Lung (tissue), 12 donors: ENCODE measurements around the gene WNT11. TPM values are rescaled to one million over a fixed set of nuclear protein-coding genes. Genes with fewer than 3 reads are reported as not detected.

ENCODE experiments used
- ATAC-seq: fragments of 200-7000 bp; cut with Tn5 transposase; one replicate; pipeline ENCODE4 v1.9.1; 2020; ENCODE audit warnings: moderate number of reproducible peaks; ENCODE audit not compliant: insufficient read depth, low FRiP score
- DNase-seq, 3 donors: peaks; one replicate each; pipeline ENCODE4 v3.0.0-alpha.2; 2013 to 2017
- H3K27ac ChIP-seq, 2 donors: one replicate each; pipeline ENCODE4 v1.5.1; 2013; ENCODE audit warnings: mild to moderate bottlenecking in 2 of 2, moderate library complexity in 2 of 2, control low read depth in 1 of 2, inconsistent platforms in 1 of 2, low read depth in 1 of 2, low read length in 1 of 2
- H3K27me3 ChIP-seq, 3 donors: one replicate each; pipeline ENCODE4 v1.5.1; 2013; ENCODE audit warnings: low read length in 2 of 3; ENCODE audit not compliant: control insufficient read depth in 3 of 3, insufficient read depth in 3 of 3
- H3K36me3 ChIP-seq, 4 donors: one replicate each; pipeline ENCODE4 v1.5.1; 2013; ENCODE audit warnings: low read length in 4 of 4, mild to moderate bottlenecking in 1 of 4, moderate library complexity in 1 of 4; ENCODE audit not compliant: control insufficient read depth in 4 of 4, insufficient read depth in 4 of 4
- H3K4me1 ChIP-seq, 5 donors: one replicate each; pipeline ENCODE4 v1.5.1; 2013; ENCODE audit warnings: low read length in 5 of 5, mild to moderate bottlenecking in 2 of 5, moderate library complexity in 1 of 5; ENCODE audit not compliant: control insufficient read depth in 5 of 5, insufficient read depth in 5 of 5
- H3K4me3 ChIP-seq: one replicate; pipeline ENCODE4 v1.5.1; 2013; ENCODE audit warnings: mild to moderate bottlenecking, control low read depth, moderate library complexity
- H3K9ac ChIP-seq, 2 donors: one replicate each; pipeline ENCODE4 v1.5.1; 2013; ENCODE audit warnings: low read length in 2 of 2, control low read depth in 1 of 2; ENCODE audit not compliant: insufficient read depth in 1 of 2
- H3K9me3 ChIP-seq, 4 donors: one replicate each; pipeline ENCODE4 v1.5.1; 2013; ENCODE audit warnings: low read length in 3 of 4, mild to moderate bottlenecking in 1 of 4, moderate library complexity in 1 of 4; ENCODE audit not compliant: control insufficient read depth in 4 of 4, insufficient read depth in 3 of 4
- CTCF ChIP-seq: IDR thresholded peaks from 2 replicates; pipeline ENCODE4 v1.5.1; 2012; ENCODE audit warnings: mild to moderate bottlenecking; ENCODE audit errors: control extremely low read depth, extremely low read depth
- WGBS, 2 donors: extraction: QIAGEN DNeasy Blood & Tissue Kit; methylation state at CpG; one replicate each; pipeline ENCODE4 v1.1.7; 2013; 5-methylcytosine and 5-hydroxymethylcytosine counted together
- polyA plus RNA-seq, 2 donors: library from polyadenylated mRNA; stranded (reverse); fragments of 200-250 nt; gene quantifications; one replicate each; pipeline ENCODE4 v1.2.1, GENCODE V29; 2013
- total RNA-seq, 2 donors: library from RNA; depleted of rRNA in 1 of 2; stranded (reverse); fragments of >200 nt in 1 of 2; gene quantifications; one replicate each; pipeline ENCODE4 v1.2.1, GENCODE V29; 2014 to 2021
- donor health status: control.
- donor health status: control.
- donor health status: Bipolar disorder and iron deficiency.
- donor health status: healthy.
- donor health status: DM: yes; HTN: yes; CAD: no.

WNT11 gene
- total and polyA plus RNA-seq, 4 donors: 1.5 to 31.3 (median 3.6) TPM

GRCh38 chr11:76149713-76150112 lies 56.6 kb downstream of the WNT11 start:
- no peak for ATAC-seq
- TF ChIP-seq CTCF: no peak

GRCh38 chr11:76148941-76149613 lies 57.2 kb downstream of the WNT11 start:
- Histone ChIP-seq H3K9me3 (no peaks in the 10 kb centered on the region), H3K27me3 (no peaks in the 10 kb centered on the region), H3K9ac (no peak overlapping the region), H3K4me3 (no peak overlapping the region), H3K4me1 (peaks cover 0 to 37% (median 0%) of the 10 kb centered on the region in 5 donors), H3K27ac (no peak overlapping the region), H3K36me3 (no peaks in the 10 kb centered on the region)
- no peak for TF ChIP-seq CTCF
- ATAC-seq: no peak
- DNase-seq: no peak
- WGBS, 2 donors: 81 to 87% methylated on average over 17 of the region's 17 CpGs

More at GRCh38 chr11:76149713-76150112, 56.6 kb downstream of the WNT11 start:
- no peaks in the 10 kb centered on the region for H3K9me3 ChIP-seq
- H3K36me3 ChIP-seq: no peaks in the 10 kb centered on the region
- H3K4me3 ChIP-seq: no peak overlapping the region
- H3K9ac ChIP-seq: no peak overlapping the region
- peaks cover 0 to 37% (median 0%) of the 10 kb centered on the region in 5 donors for H3K4me1 ChIP-seq
- no peaks in the 10 kb centered on the region for H3K27me3 ChIP-seq
- 86 to 97% methylated on average over 6 of the region's 6 CpGs for WGBS, 2 donors
- H3K27ac ChIP-seq: no peak overlapping the region
- no peak for DNase-seq

GRCh38 chr11:76148231-76148630 lies 58.1 kb downstream of the WNT11 start:
- H3K4me3 ChIP-seq: no peak overlapping the region
- no peak for ATAC-seq
- H3K27me3 ChIP-seq: no peaks in the 10 kb centered on the region
- 92 to 95% methylated on average over 6 of the region's 6 CpGs for WGBS, 2 donors
- peaks cover 0 to 2% (median 0%) of the 10 kb centered on the region in 4 donors for H3K36me3 ChIP-seq
- no peak for TF ChIP-seq CTCF
- peaks cover 0 to 29% (median 0%) of the 10 kb centered on the region in 5 donors for H3K4me1 ChIP-seq
- H3K27ac ChIP-seq: no peak overlapping the region
- no peak overlapping the region for H3K9ac ChIP-seq
- H3K9me3 ChIP-seq: no peaks in the 10 kb centered on the region
- no peak for DNase-seq
